K562 (cell line): Measurements from ENCODE around the gene KATNAL1. TPM values are rescaled to one million over a fixed set of nuclear protein-coding genes. Genes with fewer than 3 reads are reported as not detected.
A peak's percentile ranks its signal among the peaks of the same experiment; 100 is the strongest.

ENCODE experiments used
- ATAC-seq: fragments of 200-7000 bp; cut with Tn5 transposase; 3 replicates; pipeline ENCODE4 v1.9.1; 2020; ENCODE audit warnings: moderate library complexity
- BruUV-seq: library from RNA; stranded (reverse); fragments of 400-500 nt; replicated peaks from 2 replicates; lab custom pipeline; 2021; lab: Mats Ljungman, UMichigan
- CTCF ChIA-PET: fragments of 300-600 bp; formaldehyde crosslinking; extraction: SDS; loops from one replicate; lab custom pipeline; 2021; ENCODE audit warnings: low intra/inter-chr PET ratio; lab: Yijun Ruan, JAX
- POLR2A ChIA-PET: fragments of 300-600, 350-650 bp; sonication (Branson Sonifier 250); formaldehyde crosslinking; extraction: SDS; loops from one replicate; lab custom pipeline; 2021; ENCODE audit warnings: antibody characterized with exemption, inconsistent platforms; lab: Yijun Ruan, JAX
- DNase-seq, 4 experiments: peaks; one replicate each; pipeline versions ENCODE4 v3.0.0 to v3.0.0-alpha.2; 2011 to 2018; ENCODE audit warnings: low spot score in 3 of 4, mixed read lengths in 3 of 4; ENCODE audit errors: extremely low read depth in 1 of 4
- FAIRE-seq: peaks from 2 replicates; lab custom pipeline; 2011; peaks lifted over from hg19 to GRCh38; lab: Jason Lieb, UNC
- H2AFZ ChIP-seq: 2 replicates; pipeline ENCODE4 v1.6.0; 2011; ENCODE audit warnings: low read depth, low read length, control low read depth, inconsistent platforms
- H3K27ac ChIP-seq: fragments of 200-600 bp; 3 replicates; pipeline ENCODE4 v1.8.0; 2011; ENCODE audit warnings: low read depth, mild to moderate bottlenecking, control low read depth, inconsistent platforms, low read length, moderate library complexity, mixed read lengths; ENCODE audit errors: extremely low read depth
- H3K27me3 ChIP-seq, 2 experiments: fragments of 300-600 bp in 1 of 2; 2 replicates in 1 of 2; 3 replicates in 1 of 2; pipeline versions ENCODE4 v1.6.0 to v1.8.0; 2011; ENCODE audit warnings: inconsistent platforms in 2 of 2, low read length in 2 of 2, mild to moderate bottlenecking in 1 of 2, mixed read lengths in 1 of 2, moderate library complexity in 1 of 2; ENCODE audit not compliant: control insufficient read depth in 2 of 2, insufficient read depth in 2 of 2
- H3K36me3 ChIP-seq: fragments of 300-600 bp; 3 replicates; pipeline ENCODE4 v1.8.0; 2011; ENCODE audit warnings: mild to moderate bottlenecking, low read length, inconsistent platforms; ENCODE audit not compliant: control insufficient read depth, insufficient read depth
- H3K4me1 ChIP-seq, 2 experiments: fragments of 200-600 bp in 1 of 2; replicated peaks in 1 of 2; 2 replicates in 1 of 2; 3 replicates in 1 of 2; pipeline versions ENCODE4 v1.5.1 to v1.8.0; 2011; ENCODE audit warnings: inconsistent platforms in 2 of 2, low read length in 2 of 2, mild to moderate bottlenecking in 1 of 2, mixed read lengths in 1 of 2, moderate library complexity in 1 of 2; ENCODE audit not compliant: control insufficient read depth in 2 of 2, insufficient read depth in 2 of 2
- H3K4me2 ChIP-seq: 2 replicates; pipeline ENCODE4 v1.6.1; 2011; ENCODE audit warnings: low read length, control low read depth, inconsistent platforms, mixed read lengths; ENCODE audit not compliant: insufficient read depth
- H3K4me3 ChIP-seq: fragments of 200-600 bp; sonication (generic), shearing (Covaris generic); 2 replicates; pipeline ENCODE4 v1.5.1; 2016; ENCODE audit warnings: control low read depth, inconsistent platforms
- H3K79me2 ChIP-seq: fragments of 200-600 bp; 3 replicates; pipeline ENCODE4 v1.8.0; 2011; ENCODE audit warnings: low read length, inconsistent platforms; ENCODE audit not compliant: control insufficient read depth, insufficient read depth
- H3K9ac ChIP-seq, 2 experiments: 2 replicates each; pipeline versions ENCODE4 v1.6.0 to v1.6.1; 2011; ENCODE audit warnings: low read depth in 2 of 2, low read length in 2 of 2, control low read depth in 1 of 2, inconsistent platforms in 1 of 2, mild to moderate bottlenecking in 1 of 2, mixed read lengths in 1 of 2; ENCODE audit not compliant: insufficient read depth in 1 of 2
- H3K9me1 ChIP-seq: one replicate; pipeline ENCODE4 v1.6.0; 2011; ENCODE audit warnings: inconsistent platforms, mild to moderate bottlenecking, low read length, moderate library complexity; ENCODE audit not compliant: control insufficient read depth, insufficient read depth
- H3K9me3 ChIP-seq: replicated peaks from 2 replicates; pipeline ENCODE4 v1.5.1; 2011; ENCODE audit warnings: low read depth, low read length, inconsistent platforms; ENCODE audit not compliant: control insufficient read depth, insufficient read depth
- H4K20me1 ChIP-seq: replicated peaks from 2 replicates; pipeline ENCODE4 v1.6.1; 2011; ENCODE audit warnings: low read length, inconsistent platforms, mixed read lengths; ENCODE audit not compliant: control insufficient read depth, insufficient read depth
- C11orf30 ChIP-seq: fragments of 450-650 bp; IDR thresholded peaks from 2 replicates; pipeline ENCODE4 v1.6.1; 2016; ENCODE audit warnings: low read depth, mild to moderate bottlenecking
- DACH1 ChIP-seq: fragments of 450-650 bp; IDR thresholded peaks from 2 replicates; pipeline ENCODE4 v1.6.1; 2018; ENCODE audit not compliant: partially characterized antibody
- IRF1 ChIP-seq: sonication (generic); formaldehyde crosslinking; IDR thresholded peaks from 2 replicates; pipeline ENCODE4 v1.8.0; 2022; ENCODE audit warnings: missing genetic modification reagents, mild to moderate bottlenecking, borderline replicate concordance
- KLF6 ChIP-seq: fragments of 250-450 bp; sonication (Bioruptor Pico); IDR thresholded peaks from 2 replicates; pipeline ENCODE4 v1.4.0; 2020; ENCODE audit warnings: mild to moderate bottlenecking, moderate library complexity, borderline replicate concordance
- RBM15 ChIP-seq: fragments of 200-400 bp; formaldehyde crosslinking; IDR thresholded peaks from 2 replicates; pipeline ENCODE4 v1.6.1; 2018; ENCODE audit warnings: mild to moderate bottlenecking, low read length, moderate library complexity; ENCODE audit not compliant: insufficient read depth
- TFAM ChIP-seq: fragments of 250-450 bp; sonication (Bioruptor Pico); conservative IDR thresholded peaks from 2 replicates; pipeline ENCODE4 v1.5.0; 2021; ENCODE audit warnings: mild to moderate bottlenecking, moderate library complexity
- TGIF2 ChIP-seq: sonication (generic); formaldehyde crosslinking; IDR thresholded peaks from 2 replicates; pipeline ENCODE4 v1.8.1; 2022; ENCODE audit warnings: mild to moderate bottlenecking, missing genetic modification reagents, moderate library complexity
- ZBTB40 ChIP-seq, 2 experiments: fragments of 450-650 bp in 1 of 2; sonication (generic) in 1 of 2; formaldehyde crosslinking in 1 of 2; IDR thresholded peaks; 2 replicates each; pipeline versions ENCODE4 v1.7.1 to v1.9.0; 2016 to 2022; ENCODE audit warnings: inconsistent platforms in 1 of 2, mild to moderate bottlenecking in 1 of 2, missing genetic modification reagents in 1 of 2
- ZNF316 ChIP-seq: fragments of 450-650 bp; IDR thresholded peaks from 2 replicates; pipeline ENCODE4 v1.6.1; 2016
- WGBS: fragments of 100-300 bp; shearing (Covaris generic); methylation state at CpG from one replicate; pipeline ENCODE4 v1.1.6; 2016; ENCODE audit warnings: low coverage, mixed read lengths; ENCODE audit not compliant: insufficient coverage; ENCODE audit errors: missing lambda C conversion rate; 5-methylcytosine and 5-hydroxymethylcytosine counted together
- in situ Hi-C: fragments of 300-500 bp; cut with MboI; formaldehyde crosslinking; loops from 4 replicates; pipeline ENCODE4 v1.15.0; 2018; ENCODE audit warnings: inconsistent platforms, mixed read lengths
- intact Hi-C: fragments of 100-400 bp; cut with micrococcal nuclease; formaldehyde crosslinking; loops from 2 replicates; pipeline ENCODE4 v1.14.2; 2022
- polyA plus RNA-seq, 8 experiments: library from polyadenylated mRNA; depleted of rRNA in 4 of 8; stranded (reverse) in 5 of 8; unstranded in 3 of 8; fragments of >200 nt; fragmentation: Nextera tagmentation in 2 of 8; fragmentation: Illumina TruSeq in 1 of 8; extraction: Ambion mirVana in 2 of 8; extraction: Trizol in 1 of 8; gene quantifications; 2 replicates each; pipeline versions ENCODE4 v1.2.1 to v1.2.3, GENCODE V29; 2011 to 2014; ENCODE audit warnings: inconsistent platforms in 1 of 8, missing spikeins in 1 of 8
- total RNA-seq, 7 experiments: library from RNA; depleted of rRNA in 6 of 7; stranded (reverse); fragments of >200 nt in 6 of 7; fragmentation: Illumina TruSeq in 2 of 7; extraction: Trizol in 2 of 7; gene quantifications; 2 replicates each; pipeline versions ENCODE4 v1.2.1 to v1.2.3, GENCODE V29; 2011 to 2021; ENCODE audit warnings: low replicate concordance in 1 of 7
- TF ChIP-seq, protein P1 (sequence below): IDR thresholded peaks from 2 replicates; pipeline ENCODE4 v1.6.1; 2016; ENCODE audit warnings: missing genetic modification characterization, missing compliant biosample characterization

KATNAL1 gene
- total and polyA plus RNA-seq, 9 of the 15 experiments (the other 6 are each of a cell fraction or from before 2014, with no cell fraction given) = 2.5 to 8.2 (median 5.5) TPM

DNA sequence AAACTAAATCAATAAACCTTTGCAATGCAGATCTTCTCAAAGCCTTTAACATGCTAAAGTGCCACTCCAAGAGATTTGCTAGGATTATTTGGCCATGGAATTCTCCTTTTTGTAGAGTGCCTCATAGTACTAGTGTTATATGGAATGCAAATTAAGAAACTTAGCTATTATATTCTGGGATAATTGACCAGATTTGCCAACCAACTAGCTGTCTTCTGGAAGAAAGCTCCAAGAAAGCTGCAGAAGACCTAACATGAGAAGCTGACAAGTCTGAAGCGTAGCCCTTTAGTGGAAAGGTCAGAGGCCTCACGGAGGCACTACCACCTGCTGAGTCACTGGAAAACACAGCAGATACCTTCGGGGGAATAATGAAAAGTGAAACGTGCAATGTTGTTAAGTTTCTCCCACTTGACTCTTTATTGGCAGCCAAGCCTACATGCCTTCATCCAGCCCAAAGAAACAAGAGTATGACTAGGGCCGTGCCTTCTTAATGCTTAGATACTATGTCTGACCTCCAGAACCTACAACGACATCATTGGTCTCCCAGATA is 29.8 kb upstream of the KATNAL1 start:
- Histone ChIP-seq H4K20me1 (no peaks in the 10 kb centered on the region), H3K27me3 (no peaks in the 10 kb centered on the region), H3K36me3 (no peaks in the 10 kb centered on the region), H3K4me1 (peaks cover 25 to 43% of the 10 kb centered on the region in 2 experiments; a peak in 4 of 5 replicates), H3K79me2 (no peaks in the 10 kb centered on the region), H3K9me3 (no peaks in the 10 kb centered on the region), H3K4me2 (no peak overlapping the region), H3K4me3 (no peak overlapping the region), H3K9me1 (no peaks in the 10 kb centered on the region), H2AFZ (peak overlapping the region; percentile 30), H3K9ac (no peak overlapping the region), H3K27ac (no peak overlapping the region)
- no TSS peak for BruUV-seq
- in situ Hi-C loops = loop anchor here (25.0 kb wide), 1 partner anchor 200 kb away; no protein-coding TSS in a partner anchor
- WGBS = 16% methylated on average over 6 of the region's 6 CpGs
- intact Hi-C loops = loop anchor here (5.0 kb wide), 1 partner anchor 205 kb away; no protein-coding TSS in a partner anchor
- no peak for FAIRE-seq
- peak in 2 of 4 experiments; percentile 21 to 56 for DNase-seq
- no peak for ATAC-seq
- ChIA-PET POLR2A (interaction anchor here (0.7 kb wide), 1 partner anchor 205 kb away, joined by 3 read pairs; no protein-coding TSS in a partner anchor), CTCF (no interaction called here)
- TF ChIP-seq IRF1 (CRISPR knock-in tag) (no peak), TFAM (CRISPR knock-in tag) (no peak), DACH1 (no peak), TGIF2 (CRISPR knock-in tag) (no peak), RBM15 (no peak), KLF6 (CRISPR knock-in tag) (no peak), ZBTB40 (IDR thresholded peaks at IDR 0.05) (no peak), ZBTB40 (CRISPR knock-in tag; IDR thresholded peaks at IDR 0.05) (no peak), C11orf30 (peak; percentile 47), ZNF316 (peak; percentile 23; the same call in 1 of the 2 replicates)
- TF ChIP-seq, protein P1, sequence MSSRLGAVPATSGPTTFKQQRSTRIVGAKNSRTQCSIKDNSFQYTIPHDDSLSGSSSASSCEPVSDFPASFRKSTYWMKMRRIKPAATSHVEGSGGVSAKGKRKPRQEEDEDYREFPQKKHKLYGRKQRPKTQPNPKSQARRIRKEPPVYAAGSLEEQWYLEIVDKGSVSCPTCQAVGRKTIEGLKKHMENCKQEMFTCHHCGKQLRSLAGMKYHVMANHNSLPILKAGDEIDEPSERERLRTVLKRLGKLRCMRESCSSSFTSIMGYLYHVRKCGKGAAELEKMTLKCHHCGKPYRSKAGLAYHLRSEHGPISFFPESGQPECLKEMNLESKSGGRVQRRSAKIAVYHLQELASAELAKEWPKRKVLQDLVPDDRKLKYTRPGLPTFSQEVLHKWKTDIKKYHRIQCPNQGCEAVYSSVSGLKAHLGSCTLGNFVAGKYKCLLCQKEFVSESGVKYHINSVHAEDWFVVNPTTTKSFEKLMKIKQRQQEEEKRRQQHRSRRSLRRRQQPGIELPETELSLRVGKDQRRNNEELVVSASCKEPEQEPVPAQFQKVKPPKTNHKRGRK (tag) = no peak
